Measurements from ENCODE around the gene CDKN1C.

The CDKN1C gene

DNA sequence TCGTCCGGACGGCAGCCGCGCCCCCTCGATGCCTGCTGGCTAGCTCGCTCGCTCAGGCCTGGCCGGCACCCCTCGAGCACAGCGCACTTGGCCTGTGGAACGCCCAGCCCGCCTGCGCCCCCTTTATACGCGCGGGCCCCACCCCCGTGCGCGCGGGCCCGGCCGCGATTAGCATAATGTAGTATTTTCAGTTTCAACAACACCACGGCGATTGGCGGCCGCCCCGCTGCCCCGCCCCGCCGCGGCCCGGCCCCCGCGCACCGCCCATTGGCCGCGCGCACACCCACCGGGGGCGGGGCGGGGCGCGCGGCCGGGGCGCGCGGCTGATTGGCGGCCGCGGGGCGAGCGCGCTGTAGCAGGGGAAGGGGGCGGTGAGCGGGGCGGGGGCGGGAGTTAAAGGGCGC, at the start of gene CDKN1C:
Gene CDKN1C (minus strand): TSS at position 98 of the 404 bp plus-strand sequence. CDS start 319 bp downstream, outside the sequence.
- DNase-seq: peak; percentile 83

DNA sequence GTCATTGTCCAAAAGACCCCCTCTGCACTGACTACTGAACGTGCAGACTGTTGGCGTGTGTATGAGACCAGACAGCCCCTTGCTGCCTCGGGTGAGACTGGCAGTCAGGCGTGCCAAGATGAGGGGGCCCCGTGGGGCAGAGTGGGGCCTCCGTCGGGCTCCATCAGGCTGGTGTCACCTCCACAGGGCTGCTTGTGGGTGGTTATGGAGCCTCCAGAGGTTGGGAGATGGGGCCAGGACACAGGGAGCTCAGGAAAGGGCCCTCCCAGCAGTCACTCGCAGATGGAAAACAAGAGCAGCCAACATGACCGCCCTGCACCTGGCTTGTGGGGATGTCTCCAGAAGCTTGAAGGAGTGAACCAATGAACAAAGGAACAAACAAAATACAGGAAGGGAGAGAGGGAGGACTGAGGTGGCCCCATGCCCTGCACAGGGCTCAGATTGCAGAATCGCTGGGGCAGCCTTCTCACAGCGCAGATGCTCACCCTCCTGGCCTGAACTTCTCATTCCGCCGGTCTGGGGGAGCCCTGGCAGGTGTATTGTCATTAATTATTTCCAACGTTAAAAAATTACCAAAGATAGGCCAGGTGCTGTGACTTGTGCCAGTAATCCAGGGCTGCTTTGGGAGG, 49.1 kb upstream of the CDKN1C start:
- no peak for DNase-seq

DNA sequence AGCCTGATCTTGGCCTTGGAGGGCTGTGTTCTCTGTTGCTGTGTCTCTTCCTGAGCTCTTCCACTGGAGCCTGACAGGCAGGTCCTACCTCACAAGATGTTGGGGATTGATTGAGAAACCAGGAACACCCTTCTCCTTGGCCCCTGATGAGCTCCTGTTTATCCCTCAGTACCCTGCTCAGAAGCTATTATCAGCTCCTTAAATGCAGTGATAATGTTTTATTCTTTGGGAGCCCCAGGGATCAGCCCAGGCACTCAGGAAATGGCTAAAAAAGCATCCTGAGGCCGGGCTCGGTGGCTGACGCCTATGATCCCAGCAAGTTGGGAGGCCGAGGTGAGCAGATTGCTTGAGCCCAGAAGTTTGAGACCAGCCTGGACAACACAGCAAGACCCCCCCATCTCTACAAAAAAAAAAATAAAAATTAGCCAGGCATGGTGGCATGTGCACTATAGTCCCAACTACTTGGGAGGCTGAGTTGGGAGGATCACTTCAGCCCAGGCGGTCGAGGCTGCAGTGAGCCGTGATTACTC, 48.5 kb upstream of the CDKN1C start:
- DNase-seq: no peak

DNA sequence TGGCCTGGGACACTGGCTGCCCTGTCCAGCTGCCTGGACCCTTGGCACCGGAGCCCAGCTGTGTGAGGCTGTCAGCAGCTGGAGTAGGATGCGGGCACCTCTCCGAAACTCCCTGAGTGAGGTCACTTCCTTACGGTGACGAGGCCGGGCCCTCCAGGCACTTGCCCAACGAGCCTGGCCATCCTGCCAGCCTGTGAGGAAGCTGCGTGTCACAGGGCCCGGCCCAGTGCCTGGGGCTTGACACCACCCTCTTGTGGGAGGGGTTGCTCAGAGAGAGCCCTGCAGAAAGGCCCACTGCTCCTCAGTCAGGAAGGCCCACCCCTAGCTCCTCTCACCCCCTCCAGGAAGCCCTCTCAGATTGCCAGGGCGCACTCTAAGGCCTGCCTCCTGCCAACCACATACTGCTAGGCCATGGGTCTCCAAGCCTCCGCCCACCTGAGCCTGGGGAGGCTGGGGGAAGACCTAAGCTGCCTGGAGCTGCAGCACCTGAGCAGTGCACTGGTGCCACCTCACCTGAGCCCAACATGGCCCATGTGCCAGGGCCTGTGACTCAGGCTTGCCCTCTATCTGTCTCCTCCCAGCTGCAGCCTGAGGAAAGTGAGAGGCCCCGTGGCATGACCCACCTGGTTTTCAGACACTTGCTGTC, 47.9 kb upstream of the CDKN1C start:
- DNase-seq: no peak

DNA sequence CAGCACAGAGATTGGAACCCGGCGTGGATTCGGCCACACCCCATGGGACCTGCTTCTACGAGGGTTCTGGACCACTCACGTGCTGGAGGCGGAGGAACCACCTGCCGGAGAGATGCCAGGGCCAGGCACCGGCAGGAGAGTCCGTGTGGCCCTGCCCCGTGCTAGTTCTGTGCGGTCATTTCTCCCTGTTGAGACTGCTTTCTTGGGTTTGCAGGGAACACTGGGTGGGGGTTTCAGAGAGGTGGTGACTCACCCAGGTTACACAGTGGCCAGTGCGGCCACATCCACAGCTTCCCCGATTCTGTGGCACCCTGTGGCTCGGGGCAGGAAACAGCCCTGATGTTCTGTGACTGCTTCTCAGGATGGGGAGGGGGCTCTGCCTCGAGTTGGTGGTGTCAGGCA, 47.3 kb upstream of the CDKN1C start:
- no peak for DNase-seq

DNA sequence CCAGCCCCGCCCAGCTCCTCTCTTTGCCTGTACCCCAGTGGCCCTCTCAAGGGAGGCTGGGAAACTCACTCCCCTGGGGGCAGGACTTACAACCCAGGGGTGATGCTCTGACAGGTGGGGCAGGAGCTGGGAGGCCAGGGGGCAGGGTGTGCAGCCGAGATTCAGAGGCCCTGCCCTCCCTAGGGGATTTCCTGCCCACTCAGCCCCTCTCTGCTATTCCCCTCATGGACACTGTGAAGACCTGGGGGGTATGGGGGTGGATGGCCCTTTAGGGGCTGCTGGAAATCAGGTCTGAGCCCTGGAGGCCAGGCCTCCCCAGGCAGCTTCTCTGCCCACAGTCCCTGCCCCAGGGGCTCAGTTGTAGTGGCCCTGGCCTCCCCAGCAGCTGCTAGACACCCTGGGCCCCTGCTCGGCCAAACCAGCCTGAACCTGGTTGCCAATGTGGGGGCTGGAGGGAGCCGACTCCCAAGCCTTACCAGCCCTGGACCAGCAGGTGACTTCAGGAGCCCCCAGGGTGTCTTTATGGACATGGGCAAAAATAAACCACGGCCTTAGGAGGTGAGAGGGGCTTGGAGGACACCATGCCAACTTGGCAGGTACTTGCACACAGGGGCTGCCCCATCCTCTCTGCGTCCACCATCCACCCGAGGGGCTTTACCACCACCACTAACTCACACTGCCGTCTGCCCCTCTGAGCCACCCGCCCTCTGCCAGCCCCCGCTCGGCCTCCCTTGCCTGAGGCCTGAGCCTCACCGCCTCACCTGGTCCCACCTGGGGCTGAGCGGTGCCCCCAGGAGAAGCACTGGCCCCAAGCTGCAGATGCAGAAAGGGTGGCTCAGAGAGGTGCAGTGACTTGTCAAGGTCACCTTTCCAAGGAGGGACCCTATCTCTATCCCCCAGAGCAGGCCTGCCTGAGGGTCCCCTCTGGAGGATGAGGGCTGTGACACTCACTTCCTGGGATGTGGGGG, 46.5 kb upstream of the CDKN1C start:
- no peak for DNase-seq

DNA sequence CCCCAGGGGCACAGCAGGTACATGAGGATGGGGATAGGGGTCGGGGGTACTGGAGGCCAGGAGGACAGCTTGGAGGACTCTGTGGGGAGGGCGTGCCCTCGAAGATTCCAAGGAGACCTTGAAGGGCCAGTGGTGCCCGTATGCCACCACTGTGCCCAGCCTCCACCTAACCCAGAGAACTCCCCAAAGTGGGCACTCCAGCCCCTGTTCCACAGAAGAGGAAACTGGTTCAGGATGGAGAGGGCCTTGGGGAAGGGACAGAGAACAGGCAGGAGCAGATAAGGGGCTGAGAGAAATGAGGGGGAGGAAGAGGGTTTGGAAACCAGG, 45.8 kb upstream of the CDKN1C start:
- DNase-seq: no peak

DNA sequence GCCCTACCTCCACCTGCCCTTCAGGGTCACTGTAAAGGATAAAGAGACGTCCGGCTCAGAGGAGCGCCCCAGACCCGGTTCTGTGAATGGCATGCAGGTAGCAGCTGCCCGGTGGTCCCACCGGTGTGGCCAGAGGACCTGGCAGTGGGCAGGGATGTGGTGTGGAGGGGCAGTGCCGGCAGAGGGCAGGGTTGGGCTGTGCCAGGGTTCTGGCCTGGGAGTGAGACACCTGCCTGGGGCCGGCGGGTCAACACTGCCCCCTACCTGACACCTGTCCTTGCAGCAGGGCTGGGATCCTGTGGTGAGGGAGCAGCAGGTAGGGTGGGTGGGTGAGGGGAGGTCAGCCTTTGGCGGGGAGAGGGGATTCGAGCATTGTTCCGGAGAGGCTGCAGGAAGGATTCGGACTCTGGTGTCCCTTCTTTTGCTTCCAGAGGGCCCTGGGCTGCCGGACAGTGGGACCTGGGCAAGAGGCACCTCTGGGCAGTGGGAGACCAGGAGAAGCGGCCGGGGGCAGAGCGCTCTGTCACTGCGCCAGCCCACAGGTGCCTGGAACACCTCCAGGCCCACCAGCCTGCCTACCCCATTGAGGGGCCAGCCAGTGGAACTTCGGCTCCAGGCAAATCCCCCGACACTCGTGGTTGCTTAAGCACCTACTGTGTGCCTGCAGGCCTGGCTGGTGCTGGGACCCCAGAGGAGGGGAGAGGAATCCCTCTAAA, 45.3 kb upstream of the CDKN1C start:
- peak; percentile 37 for DNase-seq

DNA sequence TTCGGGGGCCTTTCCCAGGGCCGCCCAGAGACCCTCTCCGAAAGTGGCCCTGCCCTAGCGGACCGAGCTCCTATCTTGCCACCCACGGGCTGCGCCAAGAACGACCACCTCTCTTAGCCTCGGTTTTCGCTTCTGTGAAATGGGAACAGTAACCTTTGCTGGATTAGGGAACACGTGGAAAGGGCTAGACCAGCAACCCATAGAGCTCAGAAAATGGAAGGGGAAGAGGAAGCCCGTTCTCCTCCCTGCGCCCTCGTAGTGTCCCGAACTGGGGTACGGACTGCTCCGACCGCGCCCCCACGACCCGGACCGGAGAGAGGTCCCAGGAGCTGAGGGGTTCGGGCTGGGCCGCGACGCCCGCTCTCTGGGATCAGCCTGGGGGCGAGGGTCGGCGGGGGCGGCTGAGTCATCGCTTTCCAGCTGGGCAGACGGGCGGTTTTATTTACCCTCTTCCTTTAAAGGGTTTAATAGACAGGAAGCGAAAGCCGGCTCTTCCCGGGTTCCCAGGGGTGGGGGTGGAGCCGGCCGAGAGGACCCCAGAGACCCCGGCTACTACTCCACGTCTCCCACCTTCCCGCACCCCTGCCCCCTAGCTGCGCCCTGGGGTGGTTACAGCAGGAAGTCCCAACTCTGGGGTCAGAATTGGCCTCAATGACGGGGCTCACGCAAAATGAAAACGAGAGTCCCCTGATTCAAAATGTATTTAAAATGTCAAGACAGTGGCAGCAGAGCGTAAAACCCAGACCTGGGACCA, 44.6 kb upstream of the CDKN1C start:
- DNase-seq: no peak

DNA sequence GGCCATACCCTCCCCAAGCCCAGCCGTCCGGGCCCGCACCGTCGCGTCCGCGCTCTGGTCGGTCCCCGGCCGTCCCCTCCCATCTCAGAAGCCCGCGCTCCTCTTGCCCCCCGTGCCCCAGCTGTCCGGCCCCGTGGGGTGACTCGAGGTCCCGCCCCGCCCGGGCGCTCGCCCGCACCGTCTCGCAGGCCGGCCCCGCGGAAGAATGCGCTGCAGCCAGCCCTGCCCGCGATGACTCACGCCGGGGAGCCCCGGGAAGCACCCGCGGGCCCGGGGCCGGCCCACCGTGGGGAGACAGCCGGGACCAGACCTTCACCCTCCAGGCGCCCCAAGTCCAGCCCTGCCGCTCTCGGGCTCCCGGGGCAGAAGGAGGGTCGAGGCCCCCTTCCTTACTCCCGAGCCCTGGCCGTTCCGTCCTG, 44.0 kb upstream of the CDKN1C start:
- no peak for DNase-seq

DNA sequence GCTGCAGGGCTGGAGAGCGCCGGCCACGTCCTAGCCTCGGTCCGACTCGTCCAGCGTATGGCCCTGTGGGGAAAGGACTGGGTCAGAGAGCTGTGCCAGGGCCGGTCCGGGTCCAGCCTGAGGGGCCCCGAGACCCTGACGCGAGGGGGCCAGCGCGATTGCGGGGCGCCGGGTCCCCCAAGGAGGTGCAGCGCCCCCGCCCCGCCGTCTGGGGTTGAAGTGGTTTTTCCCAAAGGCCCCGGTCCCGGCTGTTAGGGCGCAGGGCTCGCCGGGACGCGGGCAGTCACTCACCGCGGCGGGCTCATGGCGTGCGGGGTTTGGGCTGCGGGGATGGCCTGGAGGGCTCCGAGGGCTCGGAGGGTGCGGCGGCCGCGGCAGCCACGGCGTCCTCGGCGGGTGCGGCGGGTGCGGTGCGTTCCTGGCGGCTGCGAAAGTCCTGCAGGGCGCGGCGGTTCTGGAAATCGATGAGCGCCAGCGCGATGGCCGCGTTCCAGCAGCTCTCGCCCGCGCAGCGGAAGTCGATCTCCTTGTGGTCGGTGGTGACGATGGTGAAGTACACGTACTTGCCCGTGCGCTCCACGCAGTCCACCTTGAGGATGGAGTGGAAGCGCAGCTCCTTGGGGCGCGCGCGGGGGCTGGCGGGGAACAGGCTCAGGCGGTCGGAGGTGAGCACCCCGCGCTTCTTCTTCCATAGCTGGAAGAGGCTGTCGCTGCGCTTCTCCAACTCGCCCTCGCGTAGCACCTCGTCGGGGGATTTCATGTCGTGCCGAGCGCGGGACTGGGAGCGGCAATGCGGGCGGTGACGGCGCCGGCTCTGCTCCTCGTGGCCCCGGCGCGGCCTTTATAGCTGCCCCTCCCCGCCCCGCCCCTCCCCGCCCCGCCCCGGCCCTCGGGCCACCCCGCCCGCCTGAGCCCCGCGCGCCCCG, 43.3 kb upstream of the CDKN1C start, which contains the start of gene PHLDA2:
Gene PHLDA2 (minus strand): TSS at position 816 of the 926 bp plus-strand sequence. CDS start 56 bp downstream, at position 760.
- peak; percentile 50 for DNase-seq

DNA sequence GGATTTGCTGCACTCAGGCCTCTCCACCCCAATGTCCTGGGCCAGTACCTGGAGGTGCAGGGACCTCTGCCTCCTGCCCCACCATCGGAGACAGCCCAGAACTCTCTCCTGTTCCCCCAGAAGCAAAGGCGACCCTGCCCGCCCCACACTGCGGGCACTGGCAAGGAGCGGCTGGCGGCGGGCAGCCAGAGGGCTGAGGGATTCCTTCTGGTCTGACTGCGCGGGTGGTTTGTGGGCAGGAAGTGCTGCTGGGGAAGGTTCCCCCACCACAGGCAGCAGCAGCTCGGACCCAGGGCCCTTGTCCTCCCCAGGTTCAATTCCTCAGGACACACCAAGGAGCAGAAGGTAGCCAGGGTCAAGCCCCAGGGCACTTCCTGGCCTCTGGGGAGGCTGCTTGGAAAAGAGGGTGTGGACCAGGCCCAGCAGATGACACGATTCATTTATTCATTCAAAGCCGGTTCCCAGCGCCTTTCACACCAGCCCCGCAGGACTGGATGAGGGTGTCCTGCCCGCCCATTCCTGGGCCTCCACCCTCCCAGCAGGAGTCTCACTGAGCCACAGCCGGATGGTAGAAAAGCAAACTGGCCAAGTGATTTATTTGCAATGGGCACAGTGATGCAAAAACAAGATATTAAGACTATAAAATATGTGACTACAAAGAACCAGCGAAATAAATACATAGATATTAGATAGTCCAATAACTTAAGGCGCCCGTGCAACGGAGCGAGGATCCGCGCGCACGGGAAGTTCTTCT, 42.5 kb upstream of the CDKN1C start:
- DNase-seq: no peak

DNA sequence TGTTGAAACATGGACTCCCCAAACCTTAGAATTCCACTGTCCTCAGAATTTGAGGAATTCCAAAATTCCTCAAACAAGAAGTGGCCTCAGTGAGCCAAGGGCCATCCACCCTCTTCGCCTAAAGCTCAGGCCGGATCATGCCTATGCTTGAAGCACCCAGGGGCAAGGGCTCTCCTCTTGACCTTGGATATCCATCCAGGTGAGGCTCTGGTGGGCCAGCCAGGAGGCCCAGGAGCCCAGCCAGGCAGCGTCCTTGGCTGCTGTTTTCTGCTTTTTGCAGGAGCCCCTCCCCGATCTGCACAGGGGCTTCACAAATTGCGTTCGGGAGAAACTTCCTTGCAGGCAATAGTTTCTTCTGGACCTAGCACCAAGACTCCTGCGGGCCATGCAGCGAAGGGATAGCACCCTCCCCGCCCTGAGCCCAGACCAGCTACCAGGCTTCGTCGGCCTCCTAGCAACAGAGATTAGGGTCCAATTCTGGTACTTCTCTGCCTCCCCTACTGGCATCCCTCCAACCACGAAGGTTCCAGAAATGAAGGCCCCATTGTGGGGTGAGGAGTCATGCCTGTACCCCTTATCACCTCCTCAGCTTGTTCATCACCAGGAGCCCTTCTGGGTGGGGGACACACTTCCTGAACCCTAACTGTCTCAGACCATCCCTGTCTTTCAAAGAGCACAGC, 41.7 kb upstream of the CDKN1C start:
- no peak for DNase-seq

DNA sequence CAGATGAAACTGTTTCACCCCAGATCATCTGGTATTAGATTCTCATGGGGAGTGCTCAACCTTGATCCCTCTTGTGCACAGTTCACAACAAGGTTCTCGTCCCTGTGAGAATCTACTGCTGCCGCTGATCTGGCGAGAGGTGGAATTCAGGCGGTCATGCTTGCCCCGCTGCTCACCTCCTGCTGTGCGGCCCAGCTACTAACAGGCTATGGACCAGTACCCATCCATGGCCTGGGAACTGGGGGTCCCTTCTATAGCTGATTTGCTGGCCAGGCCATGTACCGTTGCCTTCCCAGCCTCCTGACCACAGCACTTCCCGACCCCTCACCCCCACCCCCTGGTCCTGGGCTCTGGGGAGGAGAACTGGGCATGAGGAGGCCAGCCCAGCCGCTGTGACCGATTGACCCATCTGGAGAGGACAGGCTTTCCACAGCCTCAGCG, 41.1 kb upstream of the CDKN1C start:
- DNase-seq: no peak

DNA sequence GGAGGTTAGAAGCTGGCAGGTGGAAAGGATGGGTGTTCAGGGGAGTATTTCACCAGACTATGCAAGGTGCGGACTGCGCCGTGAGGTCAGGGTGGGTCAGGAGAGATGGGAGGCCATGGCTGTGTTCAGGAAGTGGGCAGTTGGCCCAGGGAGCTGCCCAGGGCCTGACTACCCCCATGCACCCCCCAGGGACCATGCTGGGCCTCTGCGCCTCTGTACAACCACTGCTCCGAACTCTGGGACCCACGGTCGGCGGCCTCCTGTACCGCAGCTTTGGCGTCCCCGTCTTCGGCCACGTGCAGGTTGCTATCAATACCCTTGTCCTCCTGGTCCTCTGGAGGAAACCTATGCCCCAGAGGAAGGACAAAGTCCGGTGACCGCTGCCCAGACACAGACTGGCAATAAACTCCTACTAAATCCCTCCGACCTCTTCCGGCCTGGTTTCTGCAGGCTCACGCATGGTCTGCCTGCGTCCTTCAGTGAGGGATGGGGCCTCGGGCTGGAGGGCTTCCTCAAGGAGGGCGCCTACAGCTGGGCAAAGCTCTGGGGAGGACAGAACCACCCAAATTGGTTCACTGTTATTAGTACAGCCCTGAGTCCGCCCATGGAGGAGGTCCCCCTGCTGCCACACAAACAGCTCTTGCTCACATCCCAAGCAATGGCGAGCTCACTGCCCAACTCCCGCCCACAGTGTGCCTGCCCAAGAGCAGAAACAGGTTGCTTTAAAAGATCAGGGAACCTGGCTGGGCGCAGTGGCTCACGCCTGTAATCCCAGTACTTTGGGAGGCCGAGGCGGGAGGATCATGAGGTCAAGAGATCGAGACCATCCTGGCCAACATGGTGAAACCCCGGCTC, 39.5 kb upstream of the CDKN1C start:
- no peak for DNase-seq

DNA sequence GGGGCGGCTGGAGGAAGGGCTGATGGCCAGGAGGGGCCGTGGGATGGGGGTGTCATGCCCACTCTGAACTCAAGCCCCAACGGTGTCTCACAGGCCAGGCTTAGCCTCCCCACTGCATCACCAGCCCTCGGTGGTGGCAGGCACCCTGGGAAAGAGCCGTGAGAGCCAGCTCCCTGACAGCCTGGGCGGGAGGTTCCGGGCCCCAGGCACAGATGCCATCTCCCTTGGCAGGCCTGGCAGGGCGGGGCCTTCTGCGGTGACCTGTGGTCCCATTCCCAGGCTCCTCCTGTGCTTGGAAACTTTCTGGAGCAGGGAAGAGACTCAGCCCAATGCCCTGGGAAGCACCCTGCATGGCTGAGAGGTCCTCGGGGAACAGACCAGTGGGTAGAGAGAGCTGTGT, 38.8 kb upstream of the CDKN1C start:
- DNase-seq: no peak

DNA sequence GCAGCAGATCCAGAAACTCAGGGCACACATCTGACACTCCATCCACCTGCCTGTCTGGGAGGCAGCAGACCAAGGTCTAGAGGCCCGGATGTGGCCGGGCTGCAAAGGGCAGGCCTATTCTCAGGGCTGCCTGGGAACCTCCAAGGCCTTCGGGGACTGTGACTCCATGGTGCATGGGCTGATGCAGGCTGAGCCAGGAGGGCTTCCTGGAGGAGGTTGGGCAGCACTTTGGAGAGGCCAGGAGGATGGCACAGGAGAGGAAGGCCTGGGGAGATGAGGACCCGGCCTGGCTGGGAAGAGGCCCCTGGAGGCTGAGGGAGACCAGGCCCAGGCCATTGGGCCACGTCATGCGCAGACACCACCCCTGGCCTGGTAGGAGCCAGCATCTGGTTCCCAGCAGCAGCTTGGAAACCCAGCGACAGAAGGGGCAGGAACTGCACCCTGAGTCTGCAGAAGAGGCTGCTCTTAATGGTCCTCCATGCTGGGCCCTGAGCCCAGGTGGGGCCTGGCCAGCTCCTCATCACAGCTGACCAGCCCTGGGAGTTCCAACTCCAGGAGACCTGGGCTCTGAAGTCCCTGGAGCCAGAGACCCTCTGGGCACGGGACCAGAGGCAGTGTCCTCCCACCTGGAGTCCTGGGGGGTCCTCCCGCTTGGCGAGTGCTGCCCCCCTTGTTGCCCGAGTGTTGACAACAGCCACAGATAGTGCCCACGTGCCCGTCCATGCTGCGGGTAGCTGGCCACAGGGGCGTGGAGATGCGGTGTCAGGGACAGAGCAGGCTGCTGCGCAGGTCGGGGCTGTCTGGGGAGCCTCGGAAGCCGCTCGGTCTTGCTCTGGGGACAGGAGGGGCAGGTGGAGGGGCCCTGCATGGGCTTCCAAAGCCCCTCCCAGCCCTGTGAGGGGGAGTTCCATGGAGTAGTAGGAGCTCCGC, 38.1 kb upstream of the CDKN1C start:
- no peak for DNase-seq
